Gastroesophageal sphincter (tissue), 3 donors: ENCODE measurements around the gene ACTN1.

ENCODE experiments used
- CTCF ChIP-seq, 4 experiments: fragments of 200-600 bp in 2 of 4; fragments of 450-650 bp in 2 of 4; sonication (generic) in 1 of 4; IDR thresholded peaks; one replicate each; pipeline ENCODE4 v1.5.1; 2017 to 2019; ENCODE audit warnings: antibody characterized with exemption in 4 of 4, mild to moderate bottlenecking in 2 of 4, moderate library complexity in 2 of 4
- POLR2A ChIP-seq, 2 donors: fragments of 450-650 bp; IDR thresholded peaks; one replicate each; pipeline ENCODE4 v1.6.1; 2017; ENCODE audit warnings: antibody characterized with exemption in 2 of 2, mild to moderate bottlenecking in 2 of 2, moderate library complexity in 1 of 2
- POLR2AphosphoS5 ChIP-seq: sonication (generic); formaldehyde crosslinking; IDR thresholded peaks from one replicate; pipeline ENCODE4 v1.6.1; 2017; ENCODE audit warnings: antibody characterized with exemption

- TF ChIP-seq CTCF (IDR thresholded peaks at IDR 0.05): no peak
- no peak for TF ChIP-seq POLR2A (IDR thresholded peaks at IDR 0.05)
- TF ChIP-seq POLR2AphosphoS5: no peak
Measured at GRCh38 chr14:68866991-68867533, 112.0 kb downstream of the ACTN1 start.
